ENCODE data around the gene ZBTB40. TPM values are rescaled to one million over a fixed set of nuclear protein-coding genes. Genes with fewer than 3 reads are reported as not detected.

Gene ZBTB40
- total and polyA plus RNA-seq, 2 of the 13 experiments (the other 11 are each of a cell fraction or from before 2014, with no cell fraction given): 8.8 to 16.5 TPM

DNA sequence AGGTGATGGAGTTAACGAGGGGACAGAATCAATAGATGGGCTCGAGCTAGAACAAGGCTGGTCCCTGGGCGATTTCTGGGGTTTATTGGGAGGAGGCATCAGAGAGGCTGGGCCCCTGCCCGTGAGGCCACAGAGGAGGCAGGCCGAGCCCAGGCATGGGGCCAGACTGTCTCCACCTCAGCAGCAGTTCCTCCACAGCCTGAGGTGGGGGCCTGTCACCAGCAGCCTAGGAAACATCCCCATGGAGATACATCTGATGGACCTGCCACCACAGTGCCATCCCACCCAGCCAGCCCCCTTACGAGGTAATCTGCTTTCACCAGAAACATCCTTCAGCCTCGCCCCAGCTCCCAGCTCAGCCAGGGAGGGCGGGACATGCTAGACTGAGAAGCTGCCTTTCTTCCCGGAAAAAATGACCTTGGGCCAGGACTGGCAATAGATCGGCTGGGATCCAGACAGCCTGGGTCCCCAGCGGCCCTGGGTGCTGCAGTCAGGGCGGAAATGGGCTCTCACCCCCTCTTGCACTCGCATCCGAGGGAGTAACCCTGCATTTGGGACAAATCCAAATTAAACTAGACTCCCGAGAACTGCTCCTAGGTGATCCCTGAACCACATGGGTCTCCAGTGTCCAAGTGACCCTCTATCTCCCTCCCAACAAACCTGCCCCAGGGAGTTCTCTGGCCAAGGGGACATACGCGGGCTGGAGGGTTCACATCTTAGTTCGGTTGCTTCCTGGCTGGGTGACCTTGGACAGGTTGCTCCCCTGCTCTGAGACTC is 101.6 kb downstream of the ZBTB40 start:
- POLR2A ChIA-PET: no interaction called here
- FAIRE-seq: no peak
- intact Hi-C loops (cut with micrococcal nuclease; ENCODE audit: unreplicated experiment) (no loop called here), in situ Hi-C loops (cut with HindIII; ENCODE audit: extremely low pct_ligation_motif_present, low pct_unique_long_range_greater_than_20kb) (no loop called here)
- Histone ChIP-seq H3K27me3 (ENCODE audit: control insufficient read depth in 1 of 2, insufficient read depth in 2 of 2, low read length in 2 of 2) (peaks cover 18 to 90% of the 10 kb centered on the region in 2 experiments), H3K27ac (ENCODE audit: extremely low read length, insufficient read depth, low read length) (no peak overlapping the region), H4K20me1 (ENCODE audit: insufficient read depth, low read length) (peaks cover 3% of the 10 kb centered on the region; the same call in 1 of the 2 replicates), H3K36me3 (replicated peaks in 1 of 2; ENCODE audit: control insufficient read depth in 1 of 2, insufficient read depth in 2 of 2, low read length in 2 of 2) (no peaks in the 10 kb centered on the region), H3K9ac (ENCODE audit: insufficient read depth, low read depth, low read length) (no peak overlapping the region), H3K4me1 (ENCODE audit: insufficient read depth, low read length) (peaks cover 13% of the 10 kb centered on the region; the same call in 1 of the 2 replicates), H3K4me3 (replicated peaks in 1 of 3; ENCODE audit: insufficient read depth in 1 of 3, low read depth in 2 of 3, low read length in 3 of 3) (no peak overlapping the region), H2AFZ (ENCODE audit: low read length) (no peak overlapping the region), H3K9me3 (ENCODE audit: low read length) (no peaks in the 10 kb centered on the region), H3K4me2 (ENCODE audit: low read depth, low read length) (no peak overlapping the region), H3K79me2 (ENCODE audit: insufficient read depth, low read length) (no peaks in the 10 kb centered on the region)
- WGBS (ENCODE audit: low lambda C conversion rate): 0% methylated on average over 3 of the region's 18 CpGs
- no peak for TF ChIP-seq MED13 (CRISPR knock-in tag; IDR thresholded peaks at IDR 0.05)
- CTCF ChIA-PET (ENCODE audit: low intra/inter-chr PET ratio, low total read pairs): no interaction called here
- DNase-seq (ENCODE audit: low spot score): no peak
- ATAC-seq: no peak
- BruUV-seq (replicated peaks): no TSS peak

DNA sequence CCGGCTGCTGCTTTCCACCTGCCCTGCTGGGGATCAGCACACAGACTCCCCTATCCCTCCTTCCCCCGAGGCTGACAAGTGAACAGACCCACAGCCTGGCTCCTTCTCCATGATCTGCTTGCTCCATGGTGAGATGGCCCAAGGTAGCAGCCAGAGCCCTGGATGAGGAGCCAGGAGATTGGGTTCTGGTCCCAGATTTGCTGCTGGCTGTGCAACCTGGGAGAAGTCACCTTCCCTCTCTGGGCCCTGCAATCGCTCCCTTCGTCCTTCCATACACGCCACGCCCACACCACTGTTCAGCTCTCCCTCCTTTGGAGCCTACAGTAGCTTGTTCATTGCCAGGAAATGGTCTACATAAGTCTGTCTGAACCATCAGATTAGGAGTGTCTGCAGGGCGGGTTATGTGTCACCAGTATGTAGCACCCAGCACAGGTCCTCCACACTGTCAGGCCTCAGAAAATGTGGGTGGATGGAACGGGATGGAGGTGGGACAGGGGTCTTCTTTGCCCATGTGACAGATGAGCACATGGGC is 102.4 kb downstream of the ZBTB40 start:
- peaks cover 3% of the 10 kb centered on the region; the same call in 1 of the 2 replicates for H4K20me1 ChIP-seq (ENCODE audit: insufficient read depth, low read length)
- no peak overlapping the region for H2AFZ ChIP-seq (ENCODE audit: low read length)
- TF ChIP-seq YEATS2 (CRISPR knock-in tag; IDR thresholded peaks at IDR 0.05; ENCODE audit: borderline replicate concordance): no peak
- TF ChIP-seq ZNF768 (CRISPR knock-in tag; IDR thresholded peaks at IDR 0.05): peak; percentile 84
- TF ChIP-seq, protein P1, sequence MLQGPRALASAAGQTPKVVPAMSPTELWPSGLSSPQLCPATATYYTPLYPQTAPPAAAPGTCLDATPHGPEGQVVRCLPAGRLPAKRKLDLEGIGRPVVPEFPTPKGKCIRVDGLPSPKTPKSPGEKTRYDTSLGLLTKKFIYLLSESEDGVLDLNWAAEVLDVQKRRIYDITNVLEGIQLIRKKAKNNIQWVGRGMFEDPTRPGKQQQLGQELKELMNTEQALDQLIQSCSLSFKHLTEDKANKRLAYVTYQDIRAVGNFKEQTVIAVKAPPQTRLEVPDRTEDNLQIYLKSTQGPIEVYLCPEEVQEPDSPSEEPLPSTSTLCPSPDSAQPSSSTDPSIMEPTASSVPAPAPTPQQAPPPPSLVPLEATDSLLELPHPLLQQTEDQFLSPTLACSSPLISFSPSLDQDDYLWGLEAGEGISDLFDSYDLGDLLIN (CRISPR knock-in tag; IDR thresholded peaks at IDR 0.05; ENCODE audit: borderline replicate concordance): no peak
- H3K27me3 ChIP-seq (ENCODE audit: control insufficient read depth in 1 of 2, insufficient read depth in 2 of 2, low read length in 2 of 2): peaks cover 17 to 85% of the 10 kb centered on the region in 2 experiments
- peaks cover 13% of the 10 kb centered on the region; the same call in 1 of the 2 replicates for H3K4me1 ChIP-seq (ENCODE audit: insufficient read depth, low read length)
- no peak overlapping the region for H3K9ac ChIP-seq (ENCODE audit: insufficient read depth, low read depth, low read length)
- BruUV-seq (replicated peaks): no TSS peak
- POLR2A ChIA-PET: no interaction called here
- in situ Hi-C loops (cut with HindIII; ENCODE audit: extremely low pct_ligation_motif_present, low pct_unique_long_range_greater_than_20kb): no loop called here
- DNase-seq (ENCODE audit: low spot score): no peak
- H3K79me2 ChIP-seq (ENCODE audit: insufficient read depth, low read length): no peaks in the 10 kb centered on the region
- no peak overlapping the region for H3K27ac ChIP-seq (ENCODE audit: extremely low read length, insufficient read depth, low read length)
- ATAC-seq: no peak
- H3K4me2 ChIP-seq (ENCODE audit: low read depth, low read length): no peak overlapping the region
- H3K4me3 ChIP-seq (replicated peaks in 1 of 3; ENCODE audit: insufficient read depth in 1 of 3, low read depth in 2 of 3, low read length in 3 of 3): no peak overlapping the region
- no peaks in the 10 kb centered on the region for H3K36me3 ChIP-seq (replicated peaks in 1 of 2; ENCODE audit: control insufficient read depth in 1 of 2, insufficient read depth in 2 of 2, low read length in 2 of 2)
- FAIRE-seq: no peak
- WGBS (ENCODE audit: low lambda C conversion rate): 38% methylated on average over 1 of the region's 8 CpGs
- no peaks in the 10 kb centered on the region for H3K9me3 ChIP-seq (ENCODE audit: low read length)
- CTCF ChIA-PET (ENCODE audit: low intra/inter-chr PET ratio, low total read pairs): no interaction called here
- intact Hi-C loops (cut with micrococcal nuclease; ENCODE audit: unreplicated experiment): no loop called here

Measured in HepG2 (cell line).